ENCODE measurements around the gene GPR137. TPM values are rescaled to one million over a fixed set of nuclear protein-coding genes. Genes with fewer than 3 reads are reported as not detected.
A peak's percentile ranks its signal among the peaks of the same experiment; 100 is the strongest.

Gene GPR137
- total and polyA plus RNA-seq, 9 of the 15 experiments (the other 6 are each of a cell fraction or from before 2014, with no cell fraction given): 0.32 to 26.7 (median 10.7) TPM

DNA sequence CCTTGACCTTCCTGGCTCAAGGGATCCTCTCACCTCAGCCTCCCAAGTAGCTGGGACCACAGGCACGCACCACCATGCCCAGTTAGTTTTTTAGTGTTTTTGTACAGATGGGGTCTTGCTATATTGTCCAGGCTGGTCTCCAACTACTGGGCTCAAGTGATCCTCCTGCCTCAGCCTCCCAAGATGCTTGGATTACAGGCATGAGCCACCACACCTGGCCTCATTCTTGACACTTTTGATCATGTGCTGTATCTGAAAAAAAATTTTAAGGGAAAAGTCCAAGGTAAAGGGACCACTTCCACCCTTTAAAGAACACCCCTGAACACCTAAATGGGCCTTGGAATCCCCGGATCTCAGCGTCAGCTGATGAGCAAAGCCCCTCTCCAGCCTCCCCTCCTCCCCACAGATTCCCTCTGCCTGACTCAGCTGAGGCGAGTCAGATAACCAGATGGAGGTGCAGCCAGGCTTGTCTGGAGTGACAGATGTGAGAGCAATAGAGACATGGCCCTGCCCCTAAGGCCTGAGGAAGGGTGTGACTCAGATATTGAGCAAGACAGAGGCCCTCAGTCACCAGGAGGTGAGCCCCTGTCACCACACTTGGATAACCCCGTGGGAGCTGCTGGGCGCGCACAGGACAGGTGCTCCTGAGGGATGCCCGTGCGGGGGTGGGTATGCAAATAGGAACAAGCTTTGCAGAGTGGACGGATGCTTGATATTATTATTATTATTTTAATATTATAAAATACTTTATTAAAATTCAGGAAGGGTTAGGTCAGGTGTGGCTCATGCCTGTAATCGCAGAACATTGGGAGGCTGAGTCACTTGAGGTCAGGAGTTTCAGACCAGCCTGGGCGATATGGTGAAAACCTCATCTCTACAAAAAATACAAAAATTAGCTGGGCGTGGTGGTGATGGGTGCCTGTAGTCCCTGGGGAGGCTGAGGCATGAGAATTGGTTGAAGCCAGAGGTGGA lies 49.4 kb downstream of the GPR137 start (continued):
- no peak for TF ChIP-seq NR0B1 (IDR thresholded peaks at IDR 0.05; ENCODE audit: partially characterized antibody)
- TF ChIP-seq SMARCA5 (IDR thresholded peaks at IDR 0.05): peak; percentile 98
- peak; percentile 95 for TF ChIP-seq STAT5A (IDR thresholded peaks at IDR 0.05; ENCODE audit: borderline replicate concordance, low read length)
- peak; percentile 69 for TF ChIP-seq FOS (IDR thresholded peaks at IDR 0.05; ENCODE audit: extremely low read depth, insufficient read length)
- no peak for TF ChIP-seq NR3C1 (CRISPR knock-in tag; IDR thresholded peaks at IDR 0.05)
- TF ChIP-seq, protein P1, sequence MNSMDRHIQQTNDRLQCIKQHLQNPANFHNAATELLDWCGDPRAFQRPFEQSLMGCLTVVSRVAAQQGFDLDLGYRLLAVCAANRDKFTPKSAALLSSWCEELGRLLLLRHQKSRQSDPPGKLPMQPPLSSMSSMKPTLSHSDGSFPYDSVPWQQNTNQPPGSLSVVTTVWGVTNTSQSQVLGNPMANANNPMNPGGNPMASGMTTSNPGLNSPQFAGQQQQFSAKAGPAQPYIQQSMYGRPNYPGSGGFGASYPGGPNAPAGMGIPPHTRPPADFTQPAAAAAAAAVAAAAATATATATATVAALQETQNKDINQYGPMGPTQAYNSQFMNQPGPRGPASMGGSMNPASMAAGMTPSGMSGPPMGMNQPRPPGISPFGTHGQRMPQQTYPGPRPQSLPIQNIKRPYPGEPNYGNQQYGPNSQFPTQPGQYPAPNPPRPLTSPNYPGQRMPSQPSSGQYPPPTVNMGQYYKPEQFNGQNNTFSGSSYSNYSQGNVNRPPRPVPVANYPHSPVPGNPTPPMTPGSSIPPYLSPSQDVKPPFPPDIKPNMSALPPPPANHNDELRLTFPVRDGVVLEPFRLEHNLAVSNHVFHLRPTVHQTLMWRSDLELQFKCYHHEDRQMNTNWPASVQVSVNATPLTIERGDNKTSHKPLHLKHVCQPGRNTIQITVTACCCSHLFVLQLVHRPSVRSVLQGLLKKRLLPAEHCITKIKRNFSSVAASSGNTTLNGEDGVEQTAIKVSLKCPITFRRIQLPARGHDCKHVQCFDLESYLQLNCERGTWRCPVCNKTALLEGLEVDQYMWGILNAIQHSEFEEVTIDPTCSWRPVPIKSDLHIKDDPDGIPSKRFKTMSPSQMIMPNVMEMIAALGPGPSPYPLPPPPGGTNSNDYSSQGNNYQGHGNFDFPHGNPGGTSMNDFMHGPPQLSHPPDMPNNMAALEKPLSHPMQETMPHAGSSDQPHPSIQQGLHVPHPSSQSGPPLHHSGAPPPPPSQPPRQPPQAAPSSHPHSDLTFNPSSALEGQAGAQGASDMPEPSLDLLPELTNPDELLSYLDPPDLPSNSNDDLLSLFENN (IDR thresholded peaks at IDR 0.05; ENCODE audit: low read depth in 2 of 2, low read length in 2 of 2): peak in 1 of 2 experiments; percentile 96; a peak in 2 of 4 replicates
- no peak for TF ChIP-seq DIDO1 (tag; IDR thresholded peaks at IDR 0.05; ENCODE audit: low read depth)
- TF ChIP-seq GABPA (tag; conservative IDR thresholded peaks at IDR 0.05; ENCODE audit: low read depth): no peak; the same call in 1 of the 2 replicates
- no peak for TF ChIP-seq ZFP36 (IDR thresholded peaks at IDR 0.05; ENCODE audit: low read depth, low read length, partially characterized antibody)
- TF ChIP-seq ATF7 (IDR thresholded peaks at IDR 0.05): peak; percentile 93
- no peak for TF ChIP-seq GTF2F1 (IDR thresholded peaks at IDR 0.05; ENCODE audit: low read depth, low read length)
- TF ChIP-seq, protein P2, sequence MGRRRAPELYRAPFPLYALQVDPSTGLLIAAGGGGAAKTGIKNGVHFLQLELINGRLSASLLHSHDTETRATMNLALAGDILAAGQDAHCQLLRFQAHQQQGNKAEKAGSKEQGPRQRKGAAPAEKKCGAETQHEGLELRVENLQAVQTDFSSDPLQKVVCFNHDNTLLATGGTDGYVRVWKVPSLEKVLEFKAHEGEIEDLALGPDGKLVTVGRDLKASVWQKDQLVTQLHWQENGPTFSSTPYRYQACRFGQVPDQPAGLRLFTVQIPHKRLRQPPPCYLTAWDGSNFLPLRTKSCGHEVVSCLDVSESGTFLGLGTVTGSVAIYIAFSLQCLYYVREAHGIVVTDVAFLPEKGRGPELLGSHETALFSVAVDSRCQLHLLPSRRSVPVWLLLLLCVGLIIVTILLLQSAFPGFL (CRISPR knock-in tag; IDR thresholded peaks at IDR 0.05): no peak
- TF ChIP-seq HCFC1 (IDR thresholded peaks at IDR 0.05; ENCODE audit: low read depth, low read length): no peak
- no peak for TF ChIP-seq ZNF224 (CRISPR knock-in tag; IDR thresholded peaks at IDR 0.05)
- TF ChIP-seq, protein P3, sequence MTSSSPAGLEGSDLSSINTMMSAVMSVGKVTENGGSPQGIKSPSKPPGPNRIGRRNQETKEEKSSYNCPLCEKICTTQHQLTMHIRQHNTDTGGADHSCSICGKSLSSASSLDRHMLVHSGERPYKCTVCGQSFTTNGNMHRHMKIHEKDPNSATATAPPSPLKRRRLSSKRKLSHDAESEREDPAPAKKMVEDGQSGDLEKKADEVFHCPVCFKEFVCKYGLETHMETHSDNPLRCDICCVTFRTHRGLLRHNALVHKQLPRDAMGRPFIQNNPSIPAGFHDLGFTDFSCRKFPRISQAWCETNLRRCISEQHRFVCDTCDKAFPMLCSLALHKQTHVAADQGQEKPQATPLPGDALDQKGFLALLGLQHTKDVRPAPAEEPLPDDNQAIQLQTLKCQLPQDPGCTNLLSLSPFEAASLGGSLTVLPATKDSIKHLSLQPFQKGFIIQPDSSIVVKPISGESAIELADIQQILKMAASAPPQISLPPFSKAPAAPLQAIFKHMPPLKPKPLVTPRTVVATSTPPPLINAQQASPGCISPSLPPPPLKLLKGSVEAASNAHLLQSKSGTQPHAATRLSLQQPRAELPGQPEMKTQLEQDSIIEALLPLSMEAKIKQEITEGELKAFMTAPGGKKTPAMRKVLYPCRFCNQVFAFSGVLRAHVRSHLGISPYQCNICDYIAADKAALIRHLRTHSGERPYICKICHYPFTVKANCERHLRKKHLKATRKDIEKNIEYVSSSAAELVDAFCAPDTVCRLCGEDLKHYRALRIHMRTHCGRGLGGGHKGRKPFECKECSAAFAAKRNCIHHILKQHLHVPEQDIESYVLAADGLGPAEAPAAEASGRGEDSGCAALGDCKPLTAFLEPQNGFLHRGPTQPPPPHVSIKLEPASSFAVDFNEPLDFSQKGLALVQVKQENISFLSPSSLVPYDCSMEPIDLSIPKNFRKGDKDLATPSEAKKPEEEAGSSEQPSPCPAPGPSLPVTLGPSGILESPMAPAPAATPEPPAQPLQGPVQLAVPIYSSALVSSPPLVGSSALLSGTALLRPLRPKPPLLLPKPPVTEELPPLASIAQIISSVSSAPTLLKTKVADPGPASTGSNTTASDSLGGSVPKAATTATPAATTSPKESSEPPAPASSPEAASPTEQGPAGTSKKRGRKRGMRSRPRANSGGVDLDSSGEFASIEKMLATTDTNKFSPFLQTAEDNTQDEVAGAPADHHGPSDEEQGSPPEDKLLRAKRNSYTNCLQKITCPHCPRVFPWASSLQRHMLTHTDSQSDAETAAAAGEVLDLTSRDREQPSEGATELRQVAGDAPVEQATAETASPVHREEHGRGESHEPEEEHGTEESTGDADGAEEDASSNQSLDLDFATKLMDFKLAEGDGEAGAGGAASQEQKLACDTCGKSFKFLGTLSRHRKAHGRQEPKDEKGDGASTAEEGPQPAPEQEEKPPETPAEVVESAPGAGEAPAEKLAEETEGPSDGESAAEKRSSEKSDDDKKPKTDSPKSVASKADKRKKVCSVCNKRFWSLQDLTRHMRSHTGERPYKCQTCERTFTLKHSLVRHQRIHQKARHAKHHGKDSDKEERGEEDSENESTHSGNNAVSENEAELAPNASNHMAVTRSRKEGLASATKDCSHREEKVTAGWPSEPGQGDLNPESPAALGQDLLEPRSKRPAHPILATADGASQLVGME (CRISPR knock-in tag; IDR thresholded peaks at IDR 0.05): no peak
